Neuron (in vitro differentiated cells): Measurements from ENCODE around the gene CD59.

Source experiments
- H2AFZ ChIP-seq: one replicate; pipeline ENCODE4 v1.6.1; 2013; ENCODE audit warnings: low read depth, mild to moderate bottlenecking, inconsistent platforms, low read length, moderate library complexity
- H3K27me3 ChIP-seq: one replicate; pipeline ENCODE4 v1.6.1; 2013; ENCODE audit warnings: low read length; ENCODE audit not compliant: insufficient read depth
- H3K36me3 ChIP-seq: one replicate; pipeline ENCODE4 v1.6.1; 2013; ENCODE audit warnings: low read length; ENCODE audit not compliant: insufficient read depth
- H3K4me1 ChIP-seq: one replicate; pipeline ENCODE4 v1.6.1; 2013; ENCODE audit warnings: low read length; ENCODE audit not compliant: insufficient read depth
- H3K4me3 ChIP-seq: 2 replicates; pipeline ENCODE4 v1.5.1; 2013; ENCODE audit warnings: mild to moderate bottlenecking, low read length, moderate library complexity
- H3K9me3 ChIP-seq: one replicate; pipeline ENCODE4 v1.6.1; 2013; ENCODE audit warnings: low read length

CD59 gene

DNA sequence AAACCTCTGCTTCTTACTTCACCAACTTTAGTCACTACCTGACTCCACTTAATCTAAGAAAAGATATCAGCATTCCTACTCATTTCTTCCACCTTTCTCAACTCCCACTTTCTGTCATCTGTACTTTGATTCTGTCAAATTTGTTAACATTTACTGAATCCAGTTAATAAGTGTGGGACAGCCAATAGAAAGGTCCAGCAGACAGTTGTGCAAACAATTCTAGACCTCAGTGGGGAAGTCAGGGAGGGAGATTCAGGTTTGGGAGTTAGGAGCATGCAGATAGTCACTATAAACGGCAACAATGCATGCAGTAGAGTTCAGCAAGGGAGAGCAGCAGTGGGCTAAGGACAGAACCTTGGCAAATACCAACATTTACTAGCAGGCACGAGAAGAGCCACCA lies 34.0 kb upstream of the CD59 start:
- Histone ChIP-seq H2AFZ (no peak overlapping the region), H3K36me3 (peaks cover 21% of the 10 kb centered on the region), H3K4me3 (no peak overlapping the region), H3K9me3 (no peaks in the 10 kb centered on the region), H3K4me1 (peaks cover 24% of the 10 kb centered on the region), H3K27me3 (peaks cover 4% of the 10 kb centered on the region)

- H3K9me3 ChIP-seq: peaks cover 4% of the 10 kb centered on the region
- peaks cover 28% of the 10 kb centered on the region for H3K36me3 ChIP-seq
- peaks cover 19% of the 10 kb centered on the region for H3K4me1 ChIP-seq
- no peak overlapping the region for H3K4me3 ChIP-seq
- H2AFZ ChIP-seq: no peak overlapping the region
- no peaks in the 10 kb centered on the region for H3K27me3 ChIP-seq
These were observed 33.3 kb upstream of the CD59 start for GRCh38 chr11:33769542-33769941.

GRCh38 chr11:33767624-33768023 lies 31.4 kb upstream of the CD59 start:
- Histone ChIP-seq H2AFZ (no peak overlapping the region), H3K4me3 (no peak overlapping the region), H3K27me3 (no peaks in the 10 kb centered on the region), H3K36me3 (peaks cover 37% of the 10 kb centered on the region), H3K4me1 (peaks cover 6% of the 10 kb centered on the region), H3K9me3 (peaks cover 10% of the 10 kb centered on the region)

GRCh38 chr11:33766085-33766484 lies 29.9 kb upstream of the CD59 start:
- Histone ChIP-seq H3K4me1 (no peaks in the 10 kb centered on the region), H3K9me3 (peaks cover 13% of the 10 kb centered on the region), H3K36me3 (peaks cover 42% of the 10 kb centered on the region), H3K27me3 (no peaks in the 10 kb centered on the region), H3K4me3 (no peak overlapping the region), H2AFZ (no peak overlapping the region)

GRCh38 chr11:33761471-33761870 lies 25.2 kb upstream of the CD59 start:
- Histone ChIP-seq H3K9me3 (peaks cover 22% of the 10 kb centered on the region), H3K4me1 (no peaks in the 10 kb centered on the region), H3K36me3 (peaks cover 69% of the 10 kb centered on the region), H2AFZ (no peak overlapping the region), H3K27me3 (no peaks in the 10 kb centered on the region), H3K4me3 (no peak overlapping the region)

DNA sequence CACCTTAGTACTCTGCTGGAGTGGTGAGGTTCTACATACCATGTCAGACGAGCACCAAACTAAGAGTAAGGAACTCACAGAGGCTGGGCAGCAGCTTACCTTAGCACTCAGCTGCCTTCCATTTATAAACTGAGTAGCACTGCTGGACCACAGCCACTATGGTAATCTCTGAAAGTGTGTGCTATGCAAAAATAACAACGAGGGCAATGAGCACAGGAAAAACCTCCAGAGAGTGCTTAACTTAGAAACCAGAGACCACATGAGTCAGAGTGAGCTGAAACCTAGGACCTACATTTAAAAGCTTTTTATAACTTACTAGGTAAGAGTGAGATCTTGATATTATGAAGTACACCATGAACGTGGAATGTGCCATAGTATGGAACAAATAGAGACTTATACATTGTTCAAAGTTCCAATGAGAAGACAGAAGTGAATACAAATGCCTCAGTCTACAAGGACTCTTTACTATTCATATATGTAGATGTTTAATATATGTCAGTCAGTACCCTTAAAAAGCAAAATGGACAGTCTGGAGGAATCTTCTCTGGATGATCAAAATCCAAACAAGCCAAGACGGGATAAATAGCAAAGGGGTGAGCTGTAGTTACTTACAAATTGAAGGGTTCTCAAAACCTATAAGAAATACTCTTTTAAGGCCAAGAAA lies 17.2 kb upstream of the CD59 start:
- Histone ChIP-seq H3K9me3 (no peaks in the 10 kb centered on the region), H3K4me3 (no peak overlapping the region), H3K27me3 (no peaks in the 10 kb centered on the region), H3K36me3 (peaks cover 49% of the 10 kb centered on the region), H2AFZ (no peak overlapping the region), H3K4me1 (no peaks in the 10 kb centered on the region)

- Histone ChIP-seq H3K9me3 (no peaks in the 10 kb centered on the region), H3K4me3 (no peak overlapping the region), H2AFZ (no peak overlapping the region), H3K4me1 (no peaks in the 10 kb centered on the region), H3K27me3 (no peaks in the 10 kb centered on the region), H3K36me3 (peaks cover 45% of the 10 kb centered on the region)
These were observed 15.7 kb upstream of the CD59 start for GRCh38 chr11:33751878-33752277.

- Histone ChIP-seq H3K27me3 (no peaks in the 10 kb centered on the region), H2AFZ (no peak overlapping the region)
These were observed 11.8 kb upstream of the CD59 start for GRCh38 chr11:33747979-33748378.

DNA sequence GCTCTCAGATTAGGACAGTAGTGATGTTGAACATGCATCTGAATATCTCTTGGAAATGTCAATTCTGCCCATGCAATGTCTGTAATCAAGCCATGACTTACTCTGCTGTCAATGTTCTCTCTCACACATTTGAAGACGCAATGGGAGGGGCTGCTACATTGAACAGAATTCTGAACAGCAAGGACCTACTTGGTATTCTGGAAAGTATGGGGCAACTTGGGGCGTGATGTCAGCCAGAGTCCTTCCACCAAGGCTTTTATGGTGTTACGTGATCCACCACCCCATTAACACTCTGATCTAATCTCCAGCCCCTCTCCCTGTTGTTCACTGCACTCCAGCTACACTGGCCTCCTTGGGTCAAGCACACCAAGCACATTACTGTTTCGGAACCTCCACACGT lies 7.1 kb upstream of the CD59 start:
- Histone ChIP-seq H3K4me3 (no peak overlapping the region), H3K9me3 (no peaks in the 10 kb centered on the region), H3K36me3 (peaks cover 18% of the 10 kb centered on the region), H3K27me3 (no peaks in the 10 kb centered on the region), H3K4me1 (no peaks in the 10 kb centered on the region), H2AFZ (no peak overlapping the region)

More at GRCh38 chr11:33747979-33748378, 11.8 kb upstream of the CD59 start:
- no peaks in the 10 kb centered on the region for H3K9me3 ChIP-seq
- H3K4me1 ChIP-seq: no peaks in the 10 kb centered on the region
- H3K36me3 ChIP-seq: peaks cover 36% of the 10 kb centered on the region
- H3K4me3 ChIP-seq: no peak overlapping the region

DNA sequence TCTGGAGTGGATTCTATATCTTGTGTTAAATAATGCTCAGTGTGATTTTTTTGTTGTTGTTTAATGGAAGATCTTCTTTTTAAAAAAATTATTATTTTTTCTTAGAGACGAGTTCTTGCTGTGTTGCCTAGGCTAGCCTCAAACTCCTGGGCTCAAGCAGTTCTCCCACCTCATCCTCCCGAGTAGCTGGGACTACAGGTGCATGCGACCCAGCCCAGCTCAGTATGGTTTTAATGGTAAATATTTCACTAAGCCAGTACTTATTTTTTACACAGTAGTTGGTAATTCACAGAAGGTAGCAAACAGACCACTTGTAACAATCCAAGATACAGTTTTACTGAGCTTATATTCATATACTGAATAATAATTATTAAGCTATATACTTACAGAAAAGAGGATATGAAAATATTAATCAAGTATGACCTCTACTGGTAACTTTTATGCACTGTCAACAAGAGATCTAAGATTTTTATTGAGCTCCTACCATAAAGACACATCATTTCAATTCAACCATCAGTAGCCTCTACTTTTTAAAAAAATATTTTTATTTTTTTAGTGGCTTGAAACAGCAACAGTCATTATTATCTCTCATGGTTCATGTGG lies 6.1 kb upstream of the CD59 start:
- no peak overlapping the region for H2AFZ ChIP-seq
- H3K27me3 ChIP-seq: no peaks in the 10 kb centered on the region

GRCh38 chr11:33741806-33742205 lies 5.6 kb upstream of the CD59 start:
- no peak overlapping the region for H3K4me3 ChIP-seq
- H2AFZ ChIP-seq: no peak overlapping the region
- peaks cover 3% of the 10 kb centered on the region for H3K4me1 ChIP-seq
- peaks cover 10% of the 10 kb centered on the region for H3K36me3 ChIP-seq
- no peaks in the 10 kb centered on the region for H3K27me3 ChIP-seq
- no peaks in the 10 kb centered on the region for H3K9me3 ChIP-seq

More for the DNA sequence above, 6.1 kb upstream of the CD59 start:
- Histone ChIP-seq H3K36me3 (peaks cover 15% of the 10 kb centered on the region), H3K9me3 (no peaks in the 10 kb centered on the region), H3K4me3 (no peak overlapping the region), H3K4me1 (no peaks in the 10 kb centered on the region)

DNA sequence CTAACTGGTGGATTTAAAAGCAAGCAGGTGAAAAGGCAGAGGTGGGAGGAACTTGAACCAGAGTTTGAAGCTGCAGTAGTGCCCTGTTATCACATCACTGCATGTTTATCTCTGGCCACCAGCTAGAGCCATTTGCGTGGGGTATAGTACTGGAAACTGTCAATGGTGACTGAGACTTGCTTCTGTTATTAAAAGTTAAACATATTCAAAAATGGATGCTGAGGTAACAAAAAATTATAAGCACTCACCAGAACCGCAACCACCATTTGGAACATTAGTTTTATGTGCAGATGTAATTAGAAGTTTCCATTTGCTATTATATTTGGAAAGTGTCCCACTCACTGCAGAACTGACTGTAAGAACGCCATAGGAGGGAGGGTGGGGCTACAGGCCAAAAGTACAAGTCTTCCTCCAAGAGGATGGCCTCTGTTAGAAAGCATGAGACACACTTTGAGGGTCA lies 1.2 kb upstream of the CD59 start:
- Histone ChIP-seq H3K4me3 (no peak overlapping the region), H3K9me3 (no peaks in the 10 kb centered on the region), H2AFZ (no peak overlapping the region), H3K4me1 (peaks cover 10% of the 10 kb centered on the region), H3K27me3 (no peaks in the 10 kb centered on the region), H3K36me3 (peaks cover 5% of the 10 kb centered on the region)

GRCh38 chr11:33735271-33736147 lies 714 bp downstream of the CD59 start:
- peak overlapping the region; percentile 64 for H2AFZ ChIP-seq
- H3K9me3 ChIP-seq: no peaks in the 10 kb centered on the region
- H3K27me3 ChIP-seq: no peaks in the 10 kb centered on the region
- H3K36me3 ChIP-seq: peaks cover 9% of the 10 kb centered on the region
- H3K4me3 ChIP-seq: peak overlapping the region; percentile 93
- H3K4me1 ChIP-seq: peaks cover 10% of the 10 kb centered on the region
